Measurements from ENCODE around the gene RBM47.

DNA sequence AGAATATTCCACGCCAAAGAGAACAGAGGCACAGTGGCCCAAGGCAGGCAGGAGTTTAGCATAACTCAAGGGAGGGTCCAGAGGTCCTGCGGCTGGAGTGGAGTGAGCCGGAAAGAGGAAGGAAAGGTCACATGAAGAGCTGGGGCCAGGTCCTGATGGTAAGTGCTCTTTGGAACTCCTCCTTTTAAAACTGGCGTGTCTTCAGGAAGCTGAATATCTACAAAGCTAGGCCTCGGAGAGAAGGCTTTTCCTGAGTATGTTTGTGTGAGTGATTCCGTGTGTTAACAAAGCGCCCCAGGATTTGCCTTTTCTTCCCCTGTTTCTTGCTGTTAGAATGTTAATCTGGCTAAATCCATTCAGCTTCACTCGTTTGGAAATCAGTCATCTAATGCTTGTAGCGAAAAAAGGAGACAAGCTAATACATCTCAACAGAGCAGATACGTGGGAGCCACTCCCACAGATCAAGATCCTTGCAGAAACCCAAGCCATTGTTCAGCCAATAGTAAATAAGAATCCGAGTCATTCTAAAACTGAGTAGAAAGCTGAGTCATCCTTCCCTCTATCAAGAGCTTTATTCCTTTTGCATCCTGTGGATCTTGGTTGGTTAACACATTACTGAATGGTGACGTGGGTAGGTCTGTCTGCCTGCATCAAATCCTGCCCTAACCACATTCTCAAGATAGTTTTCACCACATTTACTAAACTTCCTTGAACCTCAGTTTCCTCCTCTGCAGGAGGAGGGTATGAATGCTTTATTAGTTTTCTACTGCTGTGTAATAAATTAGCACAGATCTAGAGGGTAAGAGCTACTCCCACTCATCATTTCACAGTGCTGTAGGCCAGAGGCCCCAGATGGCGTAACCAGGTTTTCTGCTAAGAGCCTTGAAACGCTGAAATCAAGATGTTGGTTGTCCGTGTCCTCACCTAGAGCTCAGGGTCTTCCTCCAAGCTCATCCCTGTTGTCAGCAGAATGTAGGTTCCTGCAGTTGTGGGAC is 43.2 kb upstream of the RBM47 start:
- TF ChIP-seq, protein P1, sequence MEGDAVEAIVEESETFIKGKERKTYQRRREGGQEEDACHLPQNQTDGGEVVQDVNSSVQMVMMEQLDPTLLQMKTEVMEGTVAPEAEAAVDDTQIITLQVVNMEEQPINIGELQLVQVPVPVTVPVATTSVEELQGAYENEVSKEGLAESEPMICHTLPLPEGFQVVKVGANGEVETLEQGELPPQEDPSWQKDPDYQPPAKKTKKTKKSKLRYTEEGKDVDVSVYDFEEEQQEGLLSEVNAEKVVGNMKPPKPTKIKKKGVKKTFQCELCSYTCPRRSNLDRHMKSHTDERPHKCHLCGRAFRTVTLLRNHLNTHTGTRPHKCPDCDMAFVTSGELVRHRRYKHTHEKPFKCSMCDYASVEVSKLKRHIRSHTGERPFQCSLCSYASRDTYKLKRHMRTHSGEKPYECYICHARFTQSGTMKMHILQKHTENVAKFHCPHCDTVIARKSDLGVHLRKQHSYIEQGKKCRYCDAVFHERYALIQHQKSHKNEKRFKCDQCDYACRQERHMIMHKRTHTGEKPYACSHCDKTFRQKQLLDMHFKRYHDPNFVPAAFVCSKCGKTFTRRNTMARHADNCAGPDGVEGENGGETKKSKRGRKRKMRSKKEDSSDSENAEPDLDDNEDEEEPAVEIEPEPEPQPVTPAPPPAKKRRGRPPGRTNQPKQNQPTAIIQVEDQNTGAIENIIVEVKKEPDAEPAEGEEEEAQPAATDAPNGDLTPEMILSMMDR (conservative IDR thresholded peaks at IDR 0.05; ENCODE audit: low read depth in 2 of 2) = no peak
- TF ChIP-seq POLR2AphosphoS5 (IDR thresholded peaks at IDR 0.05; ENCODE audit: low read depth) = no peak
- no peak for TF ChIP-seq EZH2 (IDR thresholded peaks at IDR 0.05; ENCODE audit: low read depth, unreplicated experiment)
- TF ChIP-seq, protein P2, sequence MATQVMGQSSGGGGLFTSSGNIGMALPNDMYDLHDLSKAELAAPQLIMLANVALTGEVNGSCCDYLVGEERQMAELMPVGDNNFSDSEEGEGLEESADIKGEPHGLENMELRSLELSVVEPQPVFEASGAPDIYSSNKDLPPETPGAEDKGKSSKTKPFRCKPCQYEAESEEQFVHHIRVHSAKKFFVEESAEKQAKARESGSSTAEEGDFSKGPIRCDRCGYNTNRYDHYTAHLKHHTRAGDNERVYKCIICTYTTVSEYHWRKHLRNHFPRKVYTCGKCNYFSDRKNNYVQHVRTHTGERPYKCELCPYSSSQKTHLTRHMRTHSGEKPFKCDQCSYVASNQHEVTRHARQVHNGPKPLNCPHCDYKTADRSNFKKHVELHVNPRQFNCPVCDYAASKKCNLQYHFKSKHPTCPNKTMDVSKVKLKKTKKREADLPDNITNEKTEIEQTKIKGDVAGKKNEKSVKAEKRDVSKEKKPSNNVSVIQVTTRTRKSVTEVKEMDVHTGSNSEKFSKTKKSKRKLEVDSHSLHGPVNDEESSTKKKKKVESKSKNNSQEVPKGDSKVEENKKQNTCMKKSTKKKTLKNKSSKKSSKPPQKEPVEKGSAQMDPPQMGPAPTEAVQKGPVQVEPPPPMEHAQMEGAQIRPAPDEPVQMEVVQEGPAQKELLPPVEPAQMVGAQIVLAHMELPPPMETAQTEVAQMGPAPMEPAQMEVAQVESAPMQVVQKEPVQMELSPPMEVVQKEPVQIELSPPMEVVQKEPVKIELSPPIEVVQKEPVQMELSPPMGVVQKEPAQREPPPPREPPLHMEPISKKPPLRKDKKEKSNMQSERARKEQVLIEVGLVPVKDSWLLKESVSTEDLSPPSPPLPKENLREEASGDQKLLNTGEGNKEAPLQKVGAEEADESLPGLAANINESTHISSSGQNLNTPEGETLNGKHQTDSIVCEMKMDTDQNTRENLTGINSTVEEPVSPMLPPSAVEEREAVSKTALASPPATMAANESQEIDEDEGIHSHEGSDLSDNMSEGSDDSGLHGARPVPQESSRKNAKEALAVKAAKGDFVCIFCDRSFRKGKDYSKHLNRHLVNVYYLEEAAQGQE (IDR thresholded peaks at IDR 0.05; ENCODE audit: unreplicated experiment) = no peak
- no peak for TF ChIP-seq CREB1 (CRISPR knock-in tag; IDR thresholded peaks at IDR 0.05; ENCODE audit: low read depth)
- no peak for TF ChIP-seq EZH2phosphoT487 (IDR thresholded peaks at IDR 0.05; ENCODE audit: unreplicated experiment)
- no peak for TF ChIP-seq ZNF331 (CRISPR knock-in tag; IDR thresholded peaks at IDR 0.05; ENCODE audit: low read depth)
- no peak for TF ChIP-seq JUNB (IDR thresholded peaks at IDR 0.05; ENCODE audit: unreplicated experiment)
- TF ChIP-seq, protein P3, sequence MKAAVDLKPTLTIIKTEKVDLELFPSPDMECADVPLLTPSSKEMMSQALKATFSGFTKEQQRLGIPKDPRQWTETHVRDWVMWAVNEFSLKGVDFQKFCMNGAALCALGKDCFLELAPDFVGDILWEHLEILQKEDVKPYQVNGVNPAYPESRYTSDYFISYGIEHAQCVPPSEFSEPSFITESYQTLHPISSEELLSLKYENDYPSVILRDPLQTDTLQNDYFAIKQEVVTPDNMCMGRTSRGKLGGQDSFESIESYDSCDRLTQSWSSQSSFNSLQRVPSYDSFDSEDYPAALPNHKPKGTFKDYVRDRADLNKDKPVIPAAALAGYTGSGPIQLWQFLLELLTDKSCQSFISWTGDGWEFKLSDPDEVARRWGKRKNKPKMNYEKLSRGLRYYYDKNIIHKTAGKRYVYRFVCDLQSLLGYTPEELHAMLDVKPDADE (IDR thresholded peaks at IDR 0.05) = no peak

Data from GM23338 (cell line).